B cell (primary cell): ENCODE measurements around the gene SPP2. TPM values are rescaled to one million over a fixed set of nuclear protein-coding genes. Genes with fewer than 3 reads are reported as not detected.

ENCODE experiments used
- ATAC-seq: fragments of 200-7000 bp; cut with Tn5 transposase; one replicate; pipeline ENCODE4 v1.10.0; 2021; ENCODE audit warnings: low read depth, mild to moderate bottlenecking, moderate number of reproducible peaks, moderate library complexity
- CTCF ChIA-PET: fragments of 350-600 bp; sonication (Branson Sonifier 250); formaldehyde crosslinking; loops from one replicate; lab custom pipeline; 2021; ENCODE audit warnings: antibody characterized with exemption, inconsistent platforms; lab: Charles Lee
- POLR2A ChIA-PET: fragments of 350-600 bp; sonication (Branson Sonifier 250); formaldehyde crosslinking; loops from one replicate; lab custom pipeline; 2021; ENCODE audit warnings: antibody characterized with exemption; lab: Charles Lee
- DNase-seq: peaks from one replicate; pipeline ENCODE4 v3.0.0; 2013
- H2AFZ ChIP-seq: 2 replicates; pipeline ENCODE4 v1.6.1; 2012; ENCODE audit warnings: mild to moderate bottlenecking, low read depth, low read length; ENCODE audit not compliant: insufficient read depth, poor library complexity, severe bottlenecking
- H3K27ac ChIP-seq, 2 donors: 1 replicate in 1 of 2; 2 replicates in 1 of 2; pipeline ENCODE4 v1.5.1; 2012 to 2013; ENCODE audit warnings: low read length in 2 of 2, mild to moderate bottlenecking in 2 of 2, moderate library complexity in 1 of 2
- H3K27me3 ChIP-seq, 4 experiments: fragments of 200-600 bp in 1 of 4; sonication (generic) in 1 of 4; replicated peaks in 1 of 4; 1 replicate in 2 of 4; 2 replicates in 2 of 4; pipeline versions ENCODE4 v1.6.1 to v1.7.0; 2013 to 2016; ENCODE audit warnings: low read length in 3 of 4, mild to moderate bottlenecking in 2 of 4, mixed read lengths in 1 of 4, moderate library complexity in 1 of 4; ENCODE audit not compliant: insufficient read depth in 4 of 4, control insufficient read depth in 3 of 4; ENCODE audit errors: control extremely low read depth in 1 of 4
- H3K36me3 ChIP-seq, 2 experiments: replicated peaks in 1 of 2; 1 replicate in 1 of 2; 2 replicates in 1 of 2; pipeline versions ENCODE4 v1.6.1 to v1.7.1; 2013; ENCODE audit warnings: low read length in 1 of 2; ENCODE audit not compliant: insufficient read depth in 2 of 2, control insufficient read depth in 1 of 2; ENCODE audit errors: control extremely low read depth in 1 of 2, extremely low read depth in 1 of 2
- H3K4me1 ChIP-seq, 2 donors: fragments of 200-600 bp in 1 of 2; sonication (generic) in 1 of 2; 1 replicate in 1 of 2; 2 replicates in 1 of 2; pipeline versions ENCODE4 v1.5.1 to v1.6.1; 2013 to 2017; ENCODE audit warnings: low read length in 2 of 2; ENCODE audit not compliant: control insufficient read depth in 2 of 2, insufficient read depth in 2 of 2
- H3K4me2 ChIP-seq: replicated peaks from 2 replicates; pipeline ENCODE3; 2012; ENCODE audit warnings: mild to moderate bottlenecking, low read depth, low read length; ENCODE audit not compliant: poor library complexity, severe bottlenecking
- H3K4me3 ChIP-seq, 5 experiments: fragments of 200-600 bp in 1 of 5; sonication (generic) in 1 of 5; 1 replicate in 3 of 5; 2 replicates in 2 of 5; pipeline versions ENCODE4 v1.5.1 to v1.7.0; 2011 to 2016; ENCODE audit warnings: low read length in 4 of 5, mild to moderate bottlenecking in 4 of 5, low read depth in 2 of 5, control low read depth in 1 of 5, moderate library complexity in 1 of 5; ENCODE audit not compliant: insufficient read depth in 1 of 5; ENCODE audit errors: control extremely low read depth in 1 of 5, extremely low read depth in 1 of 5
- H3K79me2 ChIP-seq: fragments of 200-600 bp; sonication (generic); one replicate; pipeline ENCODE4 v1.6.0; 2016; ENCODE audit warnings: low read length; ENCODE audit not compliant: control insufficient read depth, insufficient read depth
- H3K9ac ChIP-seq: fragments of 200-600 bp; sonication (generic); 2 replicates; pipeline ENCODE4 v1.6.1; 2017; ENCODE audit warnings: mild to moderate bottlenecking, low read length, moderate library complexity
- H3K9me3 ChIP-seq, 3 donors: one replicate each; pipeline versions ENCODE4 v1.6.1 to v1.7.1; 2013; ENCODE audit warnings: low read length in 2 of 3; ENCODE audit not compliant: control insufficient read depth in 2 of 3, insufficient read depth in 1 of 3; ENCODE audit errors: control extremely low read depth in 1 of 3
- H4K20me1 ChIP-seq: 2 replicates; pipeline ENCODE4 v1.6.0; 2012; ENCODE audit warnings: mild to moderate bottlenecking, low read length; ENCODE audit not compliant: insufficient read depth, control insufficient read depth, poor library complexity, severe bottlenecking
- H3K27ac Mint-ChIP-seq: one replicate; pipeline ENCODE4 v1.8.0; 2021; ENCODE audit warnings: mixed read lengths
- H3K27me3 Mint-ChIP-seq: one replicate; pipeline ENCODE4 v1.8.0; 2021; ENCODE audit warnings: mixed read lengths
- H3K4me1 Mint-ChIP-seq: one replicate; pipeline ENCODE4 v1.8.0; 2021; ENCODE audit warnings: mixed read lengths
- H3K4me3 Mint-ChIP-seq: one replicate; pipeline ENCODE4 v1.8.0; 2021; ENCODE audit warnings: mixed read lengths
- H3K9me3 Mint-ChIP-seq: one replicate; pipeline ENCODE4 v1.8.0; 2022; ENCODE audit warnings: mixed read lengths; ENCODE audit not compliant: insufficient read depth
- EZH2 ChIP-seq: IDR thresholded peaks from 2 replicates; pipeline ENCODE4 v1.6.1; 2012; ENCODE audit warnings: borderline replicate concordance, low read depth, mild to moderate bottlenecking, moderate library complexity, low read length; ENCODE audit not compliant: insufficient read depth, poor library complexity, severe bottlenecking
- WGBS: methylation state at CpG from one replicate; pipeline ENCODE4 v1.1.5; 2013; ENCODE audit warnings: missing lambda C conversion rate; ENCODE audit not compliant: insufficient coverage; 5-methylcytosine and 5-hydroxymethylcytosine counted together
- intact Hi-C: fragments of 100-400 bp; cut with micrococcal nuclease; formaldehyde crosslinking; loops from one replicate; pipeline ENCODE4 v1.10.0; 2022
- polyA plus RNA-seq: library from polyadenylated mRNA; depleted of rRNA; stranded (reverse); fragments of >200 nt; gene quantifications from 2 replicates; pipeline ENCODE4 v1.2.3, GENCODE V29; 2012
- total RNA-seq, 2 donors: library from RNA; stranded (reverse); fragments of 120-200 nt in 1 of 2; gene quantifications; 1 replicate in 1 of 2; 2 replicates in 1 of 2; pipeline versions ENCODE4 v1.2.3 to v1.2.4, GENCODE V29; 2013 to 2022
- TF ChIP-seq, protein P1 (sequence below): fragments of 200-600 bp; IDR thresholded peaks from one replicate; pipeline ENCODE4 v1.8.0; 2022; ENCODE audit warnings: antibody characterized with exemption, mild to moderate bottlenecking

Gene SPP2
- total and polyA plus RNA-seq, 2 donors (not counting 1 experiment from before 2014, with no cell fraction given): not detected

DNA sequence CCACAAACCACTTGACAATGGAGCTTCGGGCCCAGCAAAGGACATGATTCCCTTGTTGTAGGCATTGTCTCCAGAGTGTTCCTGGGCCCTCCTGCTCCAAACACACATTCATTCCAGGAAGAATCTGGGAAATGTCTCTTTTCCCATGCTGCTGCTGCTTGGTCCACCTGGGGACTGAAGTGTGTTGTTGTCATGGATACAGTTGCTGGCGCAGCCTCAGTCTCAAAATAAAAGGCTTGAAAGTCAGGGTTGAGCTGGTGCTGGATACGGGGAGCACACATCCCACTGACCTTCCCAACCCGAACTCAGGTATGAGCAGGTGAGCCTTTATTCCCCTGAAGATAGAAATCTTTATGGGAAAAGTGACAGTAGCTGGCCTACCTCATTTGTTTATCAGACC is 30.6 kb upstream of the SPP2 start:
- Histone ChIP-seq H3K27me3 (peaks cover 0 to 5% (median 1%) of the 10 kb centered on the region in 4 experiments), H3K27ac (no peak overlapping the region), H4K20me1 (no peaks in the 10 kb centered on the region), H3K4me3 (no peak overlapping the region), H3K9ac (no peak overlapping the region), H2AFZ (no peak overlapping the region), H3K36me3 (no peaks in the 10 kb centered on the region), H3K79me2 (no peaks in the 10 kb centered on the region), H3K9me3 (peaks cover 0 to 11% (median 1%) of the 10 kb centered on the region in 3 donors), H3K4me2 (no peak overlapping the region), H3K4me1 (peaks cover under 1% of the 10 kb centered on the region in 2 donors)
- H3K27me3 Mint-ChIP-seq: peaks cover 42% of the 10 kb centered on the region
- CTCF ChIA-PET: interaction anchor here (1.3 kb wide), 1 partner anchor 10 kb away, joined by 3 read pairs; no protein-coding TSS in a partner anchor
- H3K4me1 Mint-ChIP-seq: peaks cover 3% of the 10 kb centered on the region
- 100% methylated on average over 1 of the region's 4 CpGs for WGBS
- intact Hi-C loops: no loop called here
- TF ChIP-seq EZH2: no peak
- TF ChIP-seq, protein P1, sequence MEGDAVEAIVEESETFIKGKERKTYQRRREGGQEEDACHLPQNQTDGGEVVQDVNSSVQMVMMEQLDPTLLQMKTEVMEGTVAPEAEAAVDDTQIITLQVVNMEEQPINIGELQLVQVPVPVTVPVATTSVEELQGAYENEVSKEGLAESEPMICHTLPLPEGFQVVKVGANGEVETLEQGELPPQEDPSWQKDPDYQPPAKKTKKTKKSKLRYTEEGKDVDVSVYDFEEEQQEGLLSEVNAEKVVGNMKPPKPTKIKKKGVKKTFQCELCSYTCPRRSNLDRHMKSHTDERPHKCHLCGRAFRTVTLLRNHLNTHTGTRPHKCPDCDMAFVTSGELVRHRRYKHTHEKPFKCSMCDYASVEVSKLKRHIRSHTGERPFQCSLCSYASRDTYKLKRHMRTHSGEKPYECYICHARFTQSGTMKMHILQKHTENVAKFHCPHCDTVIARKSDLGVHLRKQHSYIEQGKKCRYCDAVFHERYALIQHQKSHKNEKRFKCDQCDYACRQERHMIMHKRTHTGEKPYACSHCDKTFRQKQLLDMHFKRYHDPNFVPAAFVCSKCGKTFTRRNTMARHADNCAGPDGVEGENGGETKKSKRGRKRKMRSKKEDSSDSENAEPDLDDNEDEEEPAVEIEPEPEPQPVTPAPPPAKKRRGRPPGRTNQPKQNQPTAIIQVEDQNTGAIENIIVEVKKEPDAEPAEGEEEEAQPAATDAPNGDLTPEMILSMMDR: no peak
- H3K4me3 Mint-ChIP-seq: no peak overlapping the region
- H3K9me3 Mint-ChIP-seq: peaks cover 4% of the 10 kb centered on the region
- DNase-seq (no peak), ATAC-seq (no peak)
- no peak overlapping the region for H3K27ac Mint-ChIP-seq
- POLR2A ChIA-PET: no interaction called here

DNA sequence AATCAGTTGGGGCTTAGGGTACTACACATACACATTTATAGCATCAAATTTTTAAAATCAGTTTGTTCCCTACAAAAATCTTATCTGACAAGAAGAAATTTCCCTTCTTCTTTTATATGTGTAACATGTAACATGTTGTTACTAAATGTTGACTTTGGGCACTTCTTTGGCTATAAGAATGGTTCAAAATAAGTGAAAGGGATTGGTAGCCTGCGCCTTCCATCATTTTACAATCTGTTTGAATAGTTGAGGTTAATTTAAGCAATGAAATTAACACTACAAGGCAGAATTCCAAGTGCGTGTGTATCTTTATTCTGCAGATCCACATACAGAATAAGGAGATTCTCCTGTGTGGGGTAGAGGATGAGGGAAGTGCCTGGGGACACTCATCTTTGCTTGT is 30.2 kb upstream of the SPP2 start:
- ChIA-PET POLR2A (no interaction called here), CTCF (interaction anchor here (1.3 kb wide), 1 partner anchor 10 kb away, joined by 3 read pairs; no protein-coding TSS in a partner anchor)
- H4K20me1 ChIP-seq: no peaks in the 10 kb centered on the region
- H3K27me3 Mint-ChIP-seq: peaks cover 40% of the 10 kb centered on the region
- no CpG with 5 or more reads among the region's 2 CpGs for WGBS
- no peak overlapping the region for H3K9ac ChIP-seq
- no peak overlapping the region for H2AFZ ChIP-seq
- peaks cover 4% of the 10 kb centered on the region for H3K9me3 Mint-ChIP-seq
- no peak overlapping the region for H3K4me3 ChIP-seq
- no peak overlapping the region for H3K27ac ChIP-seq
- intact Hi-C loops: no loop called here
- no peak overlapping the region for H3K4me2 ChIP-seq
- ATAC-seq (no peak), DNase-seq (no peak)
- no peak overlapping the region for H3K27ac Mint-ChIP-seq
- peaks cover 0 to 3% (median 1%) of the 10 kb centered on the region in 4 experiments for H3K27me3 ChIP-seq
- no peaks in the 10 kb centered on the region for H3K79me2 ChIP-seq
- H3K4me3 Mint-ChIP-seq: no peak overlapping the region
- no peaks in the 10 kb centered on the region for H3K36me3 ChIP-seq
- peaks cover 6% of the 10 kb centered on the region for H3K4me1 Mint-ChIP-seq
- no peak for TF ChIP-seq EZH2
- TF ChIP-seq, protein P1: no peak
- peaks cover 4% of the 10 kb centered on the region in 2 donors for H3K4me1 ChIP-seq
- peaks cover 0 to 11% (median 1%) of the 10 kb centered on the region in 3 donors for H3K9me3 ChIP-seq
